Measurements from ENCODE around the gene FNBP1. TPM values are rescaled to one million over a fixed set of nuclear protein-coding genes. Genes with fewer than 3 reads are reported as not detected.

Gene FNBP1
- total RNA-seq, 1 donor from 2014 or later, result 80.4 TPM

DNA sequence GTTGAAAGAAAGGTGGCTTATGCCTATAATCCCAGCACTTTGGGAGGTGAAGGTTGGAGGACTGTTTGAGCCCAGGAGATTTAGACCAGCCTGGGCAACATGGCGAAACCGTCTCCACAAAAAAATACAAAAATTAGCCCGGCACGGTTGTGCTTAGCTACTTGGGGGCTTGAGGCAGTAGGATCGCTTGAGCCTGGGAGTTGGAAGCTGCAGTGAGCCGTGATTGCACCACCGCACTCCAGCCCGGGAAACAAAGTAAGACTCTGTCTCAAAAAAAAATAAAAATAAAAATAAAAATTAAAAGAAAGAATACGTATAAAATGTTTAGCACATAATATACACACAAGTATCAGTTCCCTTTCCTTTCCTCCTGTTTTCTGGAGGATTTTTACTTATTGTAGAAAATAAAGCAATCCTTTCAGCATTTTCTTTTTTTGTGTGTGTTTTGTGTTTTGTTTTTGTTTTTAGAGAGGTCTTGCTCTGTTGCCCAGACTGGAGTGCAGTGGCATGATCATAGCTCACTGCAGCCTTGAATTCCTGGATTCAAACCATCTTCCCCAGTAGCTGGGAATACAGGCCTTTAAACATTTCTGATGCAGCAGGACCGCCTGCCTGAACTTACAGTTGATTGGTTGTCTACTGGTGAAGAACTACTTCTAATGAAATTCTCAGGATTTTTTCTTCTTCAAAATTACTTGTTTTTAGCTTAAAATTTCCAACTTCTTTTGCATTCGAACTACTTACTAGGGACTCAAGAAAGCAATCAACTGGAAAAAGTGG lies 6.6 kb upstream of the FNBP1 start:
- Mint-ChIP-seq H3K27ac (ENCODE audit: unreplicated experiment) (no peak overlapping the region), H3K4me1 (ENCODE audit: low read depth, unreplicated experiment) (no peaks in the 10 kb centered on the region), H3K36me3 (ENCODE audit: unreplicated experiment) (no peaks in the 10 kb centered on the region)

DNA sequence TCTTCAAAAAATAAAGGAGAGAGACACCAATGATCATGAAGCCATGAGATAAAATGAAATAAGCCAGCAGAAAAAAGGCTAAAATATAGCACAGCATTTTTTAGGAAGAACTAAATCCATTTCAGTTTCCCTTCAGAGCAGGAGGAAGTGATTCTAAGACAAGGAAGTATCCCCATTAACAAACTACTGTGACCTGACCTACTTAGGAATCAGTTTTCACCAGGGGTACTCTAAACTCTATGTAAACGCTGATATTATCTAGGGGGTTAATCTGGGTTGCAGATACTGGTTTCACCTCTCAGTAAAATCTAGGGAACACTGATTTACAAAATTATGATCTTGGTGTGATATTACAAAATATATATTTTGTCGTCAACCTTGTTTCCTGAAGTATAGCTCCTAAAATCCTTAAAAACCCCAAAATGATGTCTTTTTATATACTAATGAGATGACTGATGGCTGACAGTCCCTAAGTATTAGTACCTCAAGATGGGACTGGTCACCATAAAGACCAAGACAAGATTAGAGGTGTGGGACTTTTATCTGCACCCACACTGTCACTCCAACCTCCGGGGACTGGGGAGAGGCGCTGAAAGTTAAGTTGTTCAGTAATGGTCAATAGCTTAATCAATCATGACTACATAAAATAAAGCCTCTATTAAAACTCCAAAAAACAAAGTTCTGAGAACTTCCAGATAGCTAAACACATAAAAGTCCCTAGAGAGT lies 2.9 kb upstream of the FNBP1 start:
- TF ChIP-seq, protein P1, sequence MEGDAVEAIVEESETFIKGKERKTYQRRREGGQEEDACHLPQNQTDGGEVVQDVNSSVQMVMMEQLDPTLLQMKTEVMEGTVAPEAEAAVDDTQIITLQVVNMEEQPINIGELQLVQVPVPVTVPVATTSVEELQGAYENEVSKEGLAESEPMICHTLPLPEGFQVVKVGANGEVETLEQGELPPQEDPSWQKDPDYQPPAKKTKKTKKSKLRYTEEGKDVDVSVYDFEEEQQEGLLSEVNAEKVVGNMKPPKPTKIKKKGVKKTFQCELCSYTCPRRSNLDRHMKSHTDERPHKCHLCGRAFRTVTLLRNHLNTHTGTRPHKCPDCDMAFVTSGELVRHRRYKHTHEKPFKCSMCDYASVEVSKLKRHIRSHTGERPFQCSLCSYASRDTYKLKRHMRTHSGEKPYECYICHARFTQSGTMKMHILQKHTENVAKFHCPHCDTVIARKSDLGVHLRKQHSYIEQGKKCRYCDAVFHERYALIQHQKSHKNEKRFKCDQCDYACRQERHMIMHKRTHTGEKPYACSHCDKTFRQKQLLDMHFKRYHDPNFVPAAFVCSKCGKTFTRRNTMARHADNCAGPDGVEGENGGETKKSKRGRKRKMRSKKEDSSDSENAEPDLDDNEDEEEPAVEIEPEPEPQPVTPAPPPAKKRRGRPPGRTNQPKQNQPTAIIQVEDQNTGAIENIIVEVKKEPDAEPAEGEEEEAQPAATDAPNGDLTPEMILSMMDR (IDR thresholded peaks at IDR 0.05; ENCODE audit: partially characterized antibody, unreplicated experiment), result no peak
- DNase-seq, result no peak
- Mint-ChIP-seq H3K4me3 (ENCODE audit: unreplicated experiment) (no peak overlapping the region), H3K9me3 (ENCODE audit: unreplicated experiment) (peaks cover 15% of the 10 kb centered on the region), H3K27ac (ENCODE audit: unreplicated experiment) (no peak overlapping the region), H3K27me3 (ENCODE audit: unreplicated experiment) (peaks cover 16% of the 10 kb centered on the region), H3K4me1 (ENCODE audit: low read depth, unreplicated experiment) (peaks cover 12% of the 10 kb centered on the region), H3K36me3 (ENCODE audit: unreplicated experiment) (peaks cover 4% of the 10 kb centered on the region)

More for the DNA sequence above, 6.6 kb upstream of the FNBP1 start:
- no peak for DNase-seq
- Mint-ChIP-seq H3K9me3 (ENCODE audit: unreplicated experiment) (peaks cover 4% of the 10 kb centered on the region), H3K4me3 (ENCODE audit: unreplicated experiment) (no peak overlapping the region), H3K27me3 (ENCODE audit: unreplicated experiment) (no peaks in the 10 kb centered on the region)
- TF ChIP-seq, protein P1 (IDR thresholded peaks at IDR 0.05; ENCODE audit: partially characterized antibody, unreplicated experiment), result no peak

DNA sequence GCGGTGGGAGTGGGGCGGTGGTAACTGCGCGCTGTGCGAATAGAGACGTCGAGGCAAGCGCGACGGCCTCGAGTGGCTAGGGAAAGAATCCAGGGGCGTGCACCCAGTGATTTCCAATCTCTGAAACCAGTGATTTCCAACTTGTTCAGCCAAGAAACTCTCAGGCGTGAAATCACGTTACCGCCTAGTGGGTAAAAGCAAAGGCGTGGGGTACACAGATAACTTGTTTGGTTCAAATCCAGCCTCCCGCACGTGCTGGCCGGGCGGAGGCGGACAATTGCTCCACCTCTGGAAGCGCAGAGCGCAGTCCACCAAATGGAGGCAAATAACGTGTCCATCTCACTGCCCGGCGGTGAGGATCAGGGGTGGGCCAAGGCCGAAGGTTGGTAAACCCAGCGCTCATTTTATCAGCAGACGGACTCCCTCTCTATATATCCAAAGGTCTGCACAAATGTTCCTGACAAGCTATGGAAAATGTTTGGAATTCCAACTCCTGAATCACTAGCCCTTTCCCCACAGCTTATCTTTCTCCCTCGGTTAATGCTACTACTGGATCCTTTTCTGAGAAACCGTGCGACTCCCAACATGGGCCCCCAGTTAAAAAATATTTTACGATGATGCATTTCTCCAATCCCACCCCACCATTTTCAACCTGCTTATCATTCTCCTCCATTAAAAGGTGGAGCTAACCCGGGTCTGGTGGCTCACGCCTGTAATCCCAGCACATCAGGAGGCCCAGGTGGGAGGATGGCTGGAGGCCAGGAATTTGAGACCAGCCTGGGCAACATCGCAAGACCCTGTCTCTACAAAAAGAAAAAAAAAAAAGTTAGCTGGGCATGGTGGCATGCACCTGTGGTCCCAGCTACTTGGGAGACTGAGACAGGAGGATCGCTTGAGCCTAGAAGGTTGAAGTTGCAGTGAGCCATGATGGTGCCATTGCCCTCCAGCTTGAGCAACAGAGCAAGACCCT lies 950 bp upstream of the FNBP1 start:
- Mint-ChIP-seq H3K4me1 (ENCODE audit: low read depth, unreplicated experiment) (peaks cover 14% of the 10 kb centered on the region), H3K27ac (ENCODE audit: unreplicated experiment) (peak overlapping the region; percentile 92), H3K36me3 (ENCODE audit: unreplicated experiment) (peaks cover 4% of the 10 kb centered on the region), H3K4me3 (ENCODE audit: unreplicated experiment) (peak overlapping the region; percentile 91), H3K9me3 (ENCODE audit: unreplicated experiment) (peaks cover 15% of the 10 kb centered on the region), H3K27me3 (ENCODE audit: unreplicated experiment) (peaks cover 16% of the 10 kb centered on the region)
- peak; percentile 46 for DNase-seq
- TF ChIP-seq, protein P1 (IDR thresholded peaks at IDR 0.05; ENCODE audit: partially characterized antibody, unreplicated experiment), result no peak

DNA sequence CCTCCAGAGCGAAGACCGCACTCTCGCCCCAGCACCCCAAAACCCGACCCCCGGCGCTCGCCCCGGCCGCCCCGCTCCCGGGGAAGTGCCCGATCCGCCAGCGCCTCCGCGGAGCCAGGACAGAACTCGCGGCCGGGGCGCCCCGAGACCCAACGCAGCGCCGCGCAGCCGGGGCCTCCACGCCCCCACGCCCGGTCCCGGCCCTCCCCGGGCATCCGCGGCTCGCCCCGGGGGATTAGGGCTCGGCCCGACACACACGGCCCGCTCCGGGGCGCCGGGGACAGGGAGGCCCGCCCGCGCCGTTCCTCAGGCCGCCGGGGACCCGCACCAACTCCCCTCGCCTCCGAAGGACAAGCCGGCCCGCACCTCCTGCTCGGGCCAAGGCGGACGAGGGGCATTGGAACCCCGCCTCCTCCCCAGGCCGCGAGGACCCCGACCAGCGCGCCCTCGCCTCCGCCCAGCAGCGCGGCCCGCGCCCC lies 544 bp downstream of the FNBP1 start:
- H3K36me3 Mint-ChIP-seq (ENCODE audit: unreplicated experiment), result peaks cover 4% of the 10 kb centered on the region
- peak overlapping the region; percentile 94 for H3K27ac Mint-ChIP-seq (ENCODE audit: unreplicated experiment)
- peaks cover 14% of the 10 kb centered on the region for H3K4me1 Mint-ChIP-seq (ENCODE audit: low read depth, unreplicated experiment)
- H3K9me3 Mint-ChIP-seq (ENCODE audit: unreplicated experiment), result peaks cover 15% of the 10 kb centered on the region
- peak overlapping the region; percentile 99 for H3K4me3 Mint-ChIP-seq (ENCODE audit: unreplicated experiment)
- peaks cover 16% of the 10 kb centered on the region for H3K27me3 Mint-ChIP-seq (ENCODE audit: unreplicated experiment)
- DNase-seq, result peak; percentile 63
- TF ChIP-seq, protein P1 (IDR thresholded peaks at IDR 0.05; ENCODE audit: partially characterized antibody, unreplicated experiment), result no peak

Measured in glutamatergic neuron (in vitro differentiated cells).